Measurements from ENCODE around the gene RTN4.
"Not testable (repeated sequence)": the region's sequence is repeated elsewhere in the genome, so short reads cannot be mapped to it uniquely, and the experiment has no call there.

Gene RTN4

DNA sequence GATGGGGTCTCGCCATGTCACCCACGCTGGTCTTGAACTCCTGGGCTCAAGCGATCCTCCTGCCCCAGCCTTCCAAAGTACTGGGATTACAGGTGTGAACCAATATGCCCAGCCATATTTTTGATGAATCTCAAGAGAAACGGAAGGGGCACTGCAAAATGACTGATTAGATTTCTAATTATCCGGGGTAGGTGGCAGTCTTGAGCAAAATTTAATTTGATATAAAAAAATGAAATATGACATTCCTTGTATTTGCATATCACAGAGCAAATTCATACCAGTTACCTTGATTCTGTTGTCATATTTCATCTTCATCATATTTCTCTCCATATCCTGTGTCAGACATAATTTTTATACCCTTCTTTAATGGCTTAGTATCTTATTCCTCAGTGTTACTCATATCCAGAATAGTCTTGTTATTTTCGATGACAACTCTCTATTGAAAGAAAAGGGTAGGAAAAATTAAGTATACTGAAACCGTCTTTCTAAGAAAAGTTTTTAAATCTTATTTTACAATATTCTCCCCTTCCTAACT, 30.0 kb upstream of the RTN4 start:
- Histone ChIP-seq H3F3A (ENCODE audit: control insufficient read depth, insufficient read depth) (no peaks in the 10 kb centered on the region), H3K9me2 (replicated peaks; ENCODE audit: control insufficient read depth, low read length) (no peaks in the 10 kb centered on the region), H3K36me3 (ENCODE audit: control insufficient read depth, low read length) (no peaks in the 10 kb centered on the region), H3K79me2 (ENCODE audit: control insufficient read depth, low read length) (no peaks in the 10 kb centered on the region), H3K27me3 (ENCODE audit: control insufficient read depth, low read length) (no peaks in the 10 kb centered on the region), H3K9me3 (ENCODE audit: control insufficient read depth, insufficient read depth, low read length) (no peaks in the 10 kb centered on the region), H3K4me3 (ENCODE audit: low read length) (no peak overlapping the region), H3K4me2 (ENCODE audit: low read length) (no peak overlapping the region), H3K4me1 (ENCODE audit: control insufficient read depth, low read length) (no peaks in the 10 kb centered on the region), H4K20me1 (ENCODE audit: control insufficient read depth, insufficient read depth, low read depth, low read length) (no peaks in the 10 kb centered on the region), H3K27ac (ENCODE audit: low read depth, low read length) (no peak overlapping the region)
- TF ChIP-seq, protein P1, sequence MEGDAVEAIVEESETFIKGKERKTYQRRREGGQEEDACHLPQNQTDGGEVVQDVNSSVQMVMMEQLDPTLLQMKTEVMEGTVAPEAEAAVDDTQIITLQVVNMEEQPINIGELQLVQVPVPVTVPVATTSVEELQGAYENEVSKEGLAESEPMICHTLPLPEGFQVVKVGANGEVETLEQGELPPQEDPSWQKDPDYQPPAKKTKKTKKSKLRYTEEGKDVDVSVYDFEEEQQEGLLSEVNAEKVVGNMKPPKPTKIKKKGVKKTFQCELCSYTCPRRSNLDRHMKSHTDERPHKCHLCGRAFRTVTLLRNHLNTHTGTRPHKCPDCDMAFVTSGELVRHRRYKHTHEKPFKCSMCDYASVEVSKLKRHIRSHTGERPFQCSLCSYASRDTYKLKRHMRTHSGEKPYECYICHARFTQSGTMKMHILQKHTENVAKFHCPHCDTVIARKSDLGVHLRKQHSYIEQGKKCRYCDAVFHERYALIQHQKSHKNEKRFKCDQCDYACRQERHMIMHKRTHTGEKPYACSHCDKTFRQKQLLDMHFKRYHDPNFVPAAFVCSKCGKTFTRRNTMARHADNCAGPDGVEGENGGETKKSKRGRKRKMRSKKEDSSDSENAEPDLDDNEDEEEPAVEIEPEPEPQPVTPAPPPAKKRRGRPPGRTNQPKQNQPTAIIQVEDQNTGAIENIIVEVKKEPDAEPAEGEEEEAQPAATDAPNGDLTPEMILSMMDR (IDR thresholded peaks at IDR 0.05; ENCODE audit: low read depth, low read length, poor library complexity, severe bottlenecking) = peak; percentile 36
- TF ChIP-seq EZH2phosphoT487 (IDR thresholded peaks at IDR 0.05; ENCODE audit: borderline replicate concordance, low read length) = no peak

DNA sequence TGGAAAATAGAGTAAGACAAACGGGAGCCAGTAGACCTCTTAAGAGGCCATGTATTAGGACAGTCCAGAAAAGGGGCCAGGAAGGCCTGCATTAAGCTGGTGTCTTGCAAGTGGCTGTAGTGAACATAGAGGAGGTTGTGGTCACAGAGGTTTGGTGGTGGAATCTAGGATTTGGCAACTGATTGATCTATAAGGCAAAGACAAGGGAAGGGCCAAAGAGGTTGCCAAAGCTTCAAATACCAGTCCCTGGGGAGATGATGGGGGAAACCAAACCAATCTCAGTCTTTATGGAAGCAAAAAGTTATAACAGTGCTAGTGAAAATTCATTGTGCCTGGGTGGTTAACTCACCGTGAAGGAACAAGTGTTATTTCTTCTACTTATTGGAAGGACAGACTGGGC, 28.7 kb upstream of the RTN4 start:
- Histone ChIP-seq H3K27me3 (ENCODE audit: control insufficient read depth, low read length) (no peaks in the 10 kb centered on the region), H3K4me3 (ENCODE audit: low read length) (no peak overlapping the region), H3K79me2 (ENCODE audit: control insufficient read depth, low read length) (no peaks in the 10 kb centered on the region), H4K20me1 (ENCODE audit: control insufficient read depth, insufficient read depth, low read depth, low read length) (no peaks in the 10 kb centered on the region), H3K27ac (ENCODE audit: low read depth, low read length) (no peak overlapping the region), H3K4me1 (ENCODE audit: control insufficient read depth, low read length) (no peaks in the 10 kb centered on the region), H3K4me2 (ENCODE audit: low read length) (no peak overlapping the region), H3K9me2 (replicated peaks; ENCODE audit: control insufficient read depth, low read length) (no peaks in the 10 kb centered on the region), H3K36me3 (ENCODE audit: control insufficient read depth, low read length) (no peaks in the 10 kb centered on the region), H3K9me3 (ENCODE audit: control insufficient read depth, insufficient read depth, low read length) (no peaks in the 10 kb centered on the region), H3F3A (ENCODE audit: control insufficient read depth, insufficient read depth) (no peaks in the 10 kb centered on the region)
- TF ChIP-seq, protein P1 (IDR thresholded peaks at IDR 0.05; ENCODE audit: low read depth, low read length, poor library complexity, severe bottlenecking) = no peak
- no peak for TF ChIP-seq EZH2phosphoT487 (IDR thresholded peaks at IDR 0.05; ENCODE audit: borderline replicate concordance, low read length)

DNA sequence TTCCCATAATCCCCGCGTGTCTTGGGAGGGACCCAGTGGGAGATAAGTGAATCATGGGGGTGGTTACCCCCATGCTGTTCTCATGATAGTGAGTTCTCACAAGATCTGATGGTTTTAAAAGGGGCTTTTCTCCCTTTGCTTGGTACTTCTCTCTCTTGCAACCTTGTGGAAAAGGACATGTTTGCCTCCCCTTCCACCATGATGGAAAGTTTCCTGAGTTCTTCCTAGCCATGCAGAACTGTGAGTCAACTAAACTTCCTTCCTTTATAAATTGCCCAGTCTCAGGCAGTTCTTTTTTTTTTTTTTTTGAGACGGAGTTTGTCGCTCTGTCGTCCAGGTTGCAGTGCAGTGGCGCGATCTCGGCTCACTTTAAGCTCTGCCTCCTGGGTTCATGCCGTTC, 26.5 kb upstream of the RTN4 start:
- no peaks in the 10 kb centered on the region for H4K20me1 ChIP-seq (ENCODE audit: control insufficient read depth, insufficient read depth, low read depth, low read length)
- no peaks in the 10 kb centered on the region for H3K4me1 ChIP-seq (ENCODE audit: control insufficient read depth, low read length)
- H3K36me3 ChIP-seq (ENCODE audit: control insufficient read depth, low read length) = no peaks in the 10 kb centered on the region
- no peak overlapping the region for H3K27ac ChIP-seq (ENCODE audit: low read depth, low read length)
- no peaks in the 10 kb centered on the region for H3K9me3 ChIP-seq (ENCODE audit: control insufficient read depth, insufficient read depth, low read length)
- no peaks in the 10 kb centered on the region for H3F3A ChIP-seq (ENCODE audit: control insufficient read depth, insufficient read depth)
- H3K4me3 ChIP-seq (ENCODE audit: low read length) = no peak overlapping the region
- no peaks in the 10 kb centered on the region for H3K27me3 ChIP-seq (ENCODE audit: control insufficient read depth, low read length)
- H3K79me2 ChIP-seq (ENCODE audit: control insufficient read depth, low read length) = no peaks in the 10 kb centered on the region
- no peak overlapping the region for H3K4me2 ChIP-seq (ENCODE audit: low read length)
- H3K9me2 ChIP-seq (replicated peaks; ENCODE audit: control insufficient read depth, low read length) = no peaks in the 10 kb centered on the region
- TF ChIP-seq, protein P1 (IDR thresholded peaks at IDR 0.05; ENCODE audit: low read depth, low read length, poor library complexity, severe bottlenecking) = no peak
- TF ChIP-seq EZH2phosphoT487 (IDR thresholded peaks at IDR 0.05; ENCODE audit: borderline replicate concordance, low read length) = no peak

DNA sequence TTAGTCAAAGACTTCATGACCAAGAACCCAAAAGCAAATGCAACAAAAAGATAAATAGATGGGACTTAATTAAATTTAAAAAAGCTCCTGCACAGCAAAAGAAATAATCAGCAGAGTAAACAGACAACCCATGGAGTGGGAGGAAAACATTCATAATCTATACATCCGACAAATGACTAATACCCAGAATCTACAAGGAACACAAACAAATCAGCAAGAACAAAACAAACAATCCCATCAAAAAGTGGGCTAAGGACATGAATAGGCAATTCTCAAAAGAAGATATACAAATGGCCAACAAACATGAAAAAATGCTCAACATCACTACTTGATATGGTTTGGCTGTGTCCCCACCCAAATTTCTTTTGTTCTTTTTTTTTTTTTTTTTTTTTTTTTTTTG, 25.8 kb upstream of the RTN4 start:
- H3F3A ChIP-seq (ENCODE audit: control insufficient read depth, insufficient read depth); H3K27me3 ChIP-seq (ENCODE audit: control insufficient read depth, low read length); H4K20me1 ChIP-seq (ENCODE audit: control insufficient read depth, insufficient read depth, low read depth, low read length); H3K36me3 ChIP-seq (ENCODE audit: control insufficient read depth, low read length); H3K79me2 ChIP-seq (ENCODE audit: control insufficient read depth, low read length); H3K9me2 ChIP-seq (replicated peaks; ENCODE audit: control insufficient read depth, low read length); H3K4me2 ChIP-seq (ENCODE audit: low read length); H3K4me3 ChIP-seq (ENCODE audit: low read length); H3K4me1 ChIP-seq (ENCODE audit: control insufficient read depth, low read length); H3K27ac ChIP-seq (ENCODE audit: low read depth, low read length); H3K9me3 ChIP-seq (ENCODE audit: control insufficient read depth, insufficient read depth, low read length): not testable (repeated sequence)

Data from DOHH2 (cell line).